DMS53 treated with DMSO at 0.1 percent for 48 hours (cell line): ENCODE measurements around the gene TTC28.

Source experiments
- DNase-seq: peaks from one replicate; lab custom pipeline; 2025; ENCODE audit not compliant: unreplicated experiment; lab: John Stamatoyannopoulos, UW

The TTC28 gene

DNA sequence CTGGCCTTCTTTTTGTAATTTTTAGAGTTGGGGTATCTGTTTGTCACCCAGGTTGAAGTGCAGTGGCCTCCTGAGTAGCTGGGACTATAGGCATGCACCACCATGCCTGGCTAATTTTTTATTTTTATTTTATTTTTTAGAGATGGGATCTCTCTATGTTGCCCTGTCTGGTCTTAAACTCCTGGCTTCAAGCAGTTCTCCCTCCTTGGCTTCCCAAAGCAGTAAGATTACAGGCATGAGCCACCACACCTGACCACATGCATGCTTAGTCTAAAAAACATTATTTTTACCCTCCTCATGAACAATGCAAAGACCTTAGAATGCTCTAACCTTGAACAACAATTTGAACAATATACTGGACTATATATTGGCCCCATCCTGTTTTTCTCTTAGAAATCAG, 738.5 kb downstream of the TTC28 start:
- no peak for DNase-seq

GRCh38 chr22:27937453-27937852, 742.2 kb downstream of the TTC28 start:
- DNase-seq: no peak

- DNase-seq: no peak
Observed at GRCh38 chr22:27935897-27936296, 743.7 kb downstream of the TTC28 start.

DNA sequence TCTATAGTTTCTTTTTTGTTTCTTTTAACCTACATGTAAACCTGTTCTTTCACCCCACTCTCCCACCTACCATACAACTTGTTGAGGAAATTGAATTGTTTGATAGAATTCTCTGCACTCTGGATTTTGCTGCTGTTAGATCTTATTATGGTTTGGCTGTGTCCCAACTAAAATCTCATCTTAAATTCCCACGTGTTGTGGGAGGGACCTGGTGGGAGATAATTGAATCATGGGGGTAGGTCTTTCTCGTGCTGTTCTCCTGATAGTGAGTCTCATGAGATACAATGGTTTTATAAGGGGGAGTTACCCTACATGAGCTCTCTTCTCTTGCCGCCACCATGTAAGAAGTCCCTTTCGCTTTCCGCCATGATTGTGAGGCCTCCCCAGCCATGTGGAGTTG, 745.6 kb downstream of the TTC28 start:
- DNase-seq: no peak

GRCh38 chr22:27933186-27933983, 746.3 kb downstream of the TTC28 start:
- no peak for DNase-seq

GRCh38 chr22:27930331-27931060, 749.1 kb downstream of the TTC28 start:
- DNase-seq: no peak
